Measurements from ENCODE around the gene ERAP2. TPM values are rescaled to one million over a fixed set of nuclear protein-coding genes. Genes with fewer than 3 reads are reported as not detected.
A peak's percentile ranks its signal among the peaks of the same experiment; 100 is the strongest.

The ERAP2 gene
- total RNA-seq, 2 experiments from 2014 or later, result 56.6 to 61.4 TPM

DNA sequence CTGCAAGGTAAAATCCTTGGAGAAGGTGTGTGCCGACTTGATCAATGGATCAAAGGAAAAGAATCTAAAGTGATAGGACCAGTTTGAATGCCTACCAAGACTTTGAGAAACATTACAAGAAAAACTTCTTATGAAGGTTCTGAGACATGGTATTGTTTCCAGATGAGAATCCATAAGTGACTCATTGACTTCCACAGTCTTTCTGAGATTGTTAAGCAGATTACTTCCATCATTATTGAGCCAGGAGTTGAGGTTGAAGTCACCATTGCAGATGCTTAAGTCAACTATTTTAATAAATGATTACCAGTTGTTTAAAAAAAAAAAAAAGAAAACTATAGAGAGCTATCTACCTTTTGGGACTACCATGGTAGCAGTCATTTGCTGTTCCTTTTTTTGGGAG, 66.6 kb downstream of the ERAP2 start:
- DNase-seq (no peak), ATAC-seq (ENCODE audit: poor library complexity) (no peak)
- H3K27me3 Mint-ChIP-seq, result no peaks in the 10 kb centered on the region
- Histone ChIP-seq H3K27me3 (ENCODE audit: control insufficient read depth in 1 of 2, insufficient read depth in 2 of 2, low read length in 2 of 2) (no peaks in the 10 kb centered on the region), H3K9me3 (ENCODE audit: control insufficient read depth in 1 of 2, insufficient read depth in 1 of 2, low read length in 2 of 2) (no peaks in the 10 kb centered on the region), H3K4me3 (ENCODE audit: low read length) (no peak overlapping the region), H3K27ac (ENCODE audit: low read depth in 1 of 2, low read length in 2 of 2) (no peak overlapping the region), H3K36me3 (ENCODE audit: insufficient read depth, low read length) (peaks cover 7% of the 10 kb centered on the region), H3K4me1 (ENCODE audit: insufficient read depth, low read length) (peaks cover 47% of the 10 kb centered on the region)
- POLR2A ChIA-PET, result no interaction called here
- H3K9me3 Mint-ChIP-seq, result no peaks in the 10 kb centered on the region
- no peak overlapping the region for H3K4me3 Mint-ChIP-seq
- H3K36me3 Mint-ChIP-seq (ENCODE audit: low read depth), result peaks cover 33% of the 10 kb centered on the region
- CTCF ChIA-PET, result no interaction called here
- intact Hi-C loops (cut with DNase I, micrococcal nuclease), result loop anchor here in 1 of 2 experiments (5.0 kb wide), 1 partner anchor 39 kb away; no protein-coding TSS in a partner anchor
- no peak overlapping the region for H3K27ac Mint-ChIP-seq
- TF ChIP-seq, protein P1, sequence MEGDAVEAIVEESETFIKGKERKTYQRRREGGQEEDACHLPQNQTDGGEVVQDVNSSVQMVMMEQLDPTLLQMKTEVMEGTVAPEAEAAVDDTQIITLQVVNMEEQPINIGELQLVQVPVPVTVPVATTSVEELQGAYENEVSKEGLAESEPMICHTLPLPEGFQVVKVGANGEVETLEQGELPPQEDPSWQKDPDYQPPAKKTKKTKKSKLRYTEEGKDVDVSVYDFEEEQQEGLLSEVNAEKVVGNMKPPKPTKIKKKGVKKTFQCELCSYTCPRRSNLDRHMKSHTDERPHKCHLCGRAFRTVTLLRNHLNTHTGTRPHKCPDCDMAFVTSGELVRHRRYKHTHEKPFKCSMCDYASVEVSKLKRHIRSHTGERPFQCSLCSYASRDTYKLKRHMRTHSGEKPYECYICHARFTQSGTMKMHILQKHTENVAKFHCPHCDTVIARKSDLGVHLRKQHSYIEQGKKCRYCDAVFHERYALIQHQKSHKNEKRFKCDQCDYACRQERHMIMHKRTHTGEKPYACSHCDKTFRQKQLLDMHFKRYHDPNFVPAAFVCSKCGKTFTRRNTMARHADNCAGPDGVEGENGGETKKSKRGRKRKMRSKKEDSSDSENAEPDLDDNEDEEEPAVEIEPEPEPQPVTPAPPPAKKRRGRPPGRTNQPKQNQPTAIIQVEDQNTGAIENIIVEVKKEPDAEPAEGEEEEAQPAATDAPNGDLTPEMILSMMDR (IDR thresholded peaks at IDR 0.05), result no peak
- H3K4me1 Mint-ChIP-seq (ENCODE audit: low read depth), result peaks cover 85% of the 10 kb centered on the region

DNA sequence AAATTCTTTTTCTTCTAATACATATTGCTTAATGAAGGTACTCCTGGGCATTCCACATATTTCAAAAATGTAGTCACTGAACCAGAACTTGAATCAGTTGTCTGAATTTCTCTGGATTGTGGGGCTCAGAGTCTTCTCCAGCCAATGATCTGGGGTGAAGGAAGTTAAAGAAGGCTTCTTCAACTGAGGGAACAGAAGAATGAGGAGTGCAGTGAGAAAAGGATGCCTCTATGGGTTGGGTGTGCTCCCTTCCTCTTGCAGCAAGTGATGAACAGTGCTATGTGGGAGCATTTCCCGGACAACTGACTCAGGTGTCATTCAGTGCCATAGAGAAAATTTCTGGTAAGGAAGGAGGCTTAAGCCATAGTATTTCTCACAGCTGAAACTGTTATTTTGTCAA, 67.5 kb downstream of the ERAP2 start:
- peak overlapping the region; percentile 72 for H3K27ac Mint-ChIP-seq
- no peaks in the 10 kb centered on the region for H3K27me3 Mint-ChIP-seq

DNA sequence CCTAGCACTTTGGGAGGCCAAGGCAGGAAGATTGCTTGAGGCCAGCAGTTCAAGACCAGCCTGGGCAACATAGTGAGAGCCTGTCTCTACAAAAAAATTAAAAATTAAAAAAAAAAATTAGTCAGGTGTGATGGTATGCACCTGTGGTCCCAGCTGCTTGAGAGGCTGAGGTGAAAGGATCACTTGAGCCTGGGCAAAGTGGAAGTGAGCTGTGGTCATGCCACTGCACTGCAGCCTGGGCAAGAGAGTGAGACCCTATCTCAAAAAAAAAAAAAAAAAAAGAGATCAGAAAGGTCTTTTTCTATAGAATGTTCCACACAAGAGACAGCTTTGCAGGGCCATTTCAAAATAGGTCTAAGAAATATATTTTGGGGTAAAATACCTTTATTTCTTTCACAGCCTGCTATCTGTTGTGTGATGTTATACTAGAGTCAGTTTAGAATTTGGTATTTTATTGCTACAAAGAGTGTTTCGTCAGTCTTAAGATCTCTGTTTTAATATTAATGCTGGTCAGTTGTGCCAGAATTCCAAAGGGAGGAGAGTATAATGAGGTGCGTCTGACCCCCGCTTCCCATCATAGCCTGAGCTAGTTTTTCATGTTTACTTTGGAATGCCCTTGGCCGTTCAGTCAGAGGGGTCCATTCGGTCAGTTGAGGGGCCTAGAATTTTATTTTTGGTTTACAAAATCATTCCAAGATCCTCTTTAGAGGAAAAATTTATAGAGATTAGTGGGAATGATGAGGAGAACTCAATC, 69.0 kb downstream of the ERAP2 start:
- Mint-ChIP-seq H3K27me3 (no peaks in the 10 kb centered on the region), H3K9me3 (no peaks in the 10 kb centered on the region), H3K4me3 (no peak overlapping the region), H3K27ac (peak overlapping the region; percentile 80), H3K36me3 (ENCODE audit: low read depth) (peaks cover 41% of the 10 kb centered on the region), H3K4me1 (ENCODE audit: low read depth) (peaks cover 79% of the 10 kb centered on the region)
- TF ChIP-seq, protein P1 (IDR thresholded peaks at IDR 0.05), result no peak
- DNase-seq (no peak), ATAC-seq (ENCODE audit: poor library complexity) (no peak)
- Histone ChIP-seq H3K36me3 (ENCODE audit: insufficient read depth, low read length) (peaks cover 7% of the 10 kb centered on the region), H3K27ac (ENCODE audit: low read depth in 1 of 2, low read length in 2 of 2) (no peak overlapping the region), H3K4me3 (ENCODE audit: low read length) (no peak overlapping the region), H3K4me1 (ENCODE audit: insufficient read depth, low read length) (peaks cover 47% of the 10 kb centered on the region), H3K27me3 (ENCODE audit: control insufficient read depth in 1 of 2, insufficient read depth in 2 of 2, low read length in 2 of 2) (no peaks in the 10 kb centered on the region), H3K9me3 (ENCODE audit: control insufficient read depth in 1 of 2, insufficient read depth in 1 of 2, low read length in 2 of 2) (no peaks in the 10 kb centered on the region)
- intact Hi-C loops (cut with DNase I, micrococcal nuclease), result loop anchor here in 1 of 2 experiments (2.0 kb wide), 1 partner anchor 13 kb away; no protein-coding TSS in a partner anchor
- CTCF ChIA-PET, result interaction anchor here (1.2 to 1.4 kb wide), 2 partner anchors 8 to 52 kb away, joined by 4 to 5 read pairs; no protein-coding TSS in a partner anchor
- POLR2A ChIA-PET, result interaction anchor here (0.9 to 1.7 kb wide), 6 partner anchors 9 to 24 kb away, joined by 3 to 8 read pairs (median 3); partner anchors contain the start of gene LNPEP

More for the DNA sequence above, 67.5 kb downstream of the ERAP2 start:
- intact Hi-C loops (cut with DNase I, micrococcal nuclease), result loop anchor here in 1 of 2 experiments (2.0 to 5.0 kb wide), 2 partner anchors 15 to 39 kb away; no protein-coding TSS in a partner anchor
- Histone ChIP-seq H3K4me1 (ENCODE audit: insufficient read depth, low read length) (peaks cover 47% of the 10 kb centered on the region), H3K4me3 (ENCODE audit: low read length) (no peak overlapping the region), H3K9me3 (ENCODE audit: control insufficient read depth in 1 of 2, insufficient read depth in 1 of 2, low read length in 2 of 2) (no peaks in the 10 kb centered on the region), H3K27ac (ENCODE audit: low read depth in 1 of 2, low read length in 2 of 2) (no peak overlapping the region), H3K27me3 (ENCODE audit: control insufficient read depth in 1 of 2, insufficient read depth in 2 of 2, low read length in 2 of 2) (no peaks in the 10 kb centered on the region), H3K36me3 (ENCODE audit: insufficient read depth, low read length) (peaks cover 7% of the 10 kb centered on the region)
- H3K9me3 Mint-ChIP-seq, result no peaks in the 10 kb centered on the region
- ATAC-seq (ENCODE audit: poor library complexity) (no peak), DNase-seq (no peak)
- ChIA-PET POLR2A (interaction anchor here (0.6 to 1.7 kb wide), 3 partner anchors 8 to 17 kb away, joined by 4 to 8 read pairs (median 4); partner anchors contain the start of gene LNPEP), CTCF (interaction anchor here (0.7 to 1.2 kb wide), 2 partner anchors 35 to 53 kb away, joined by 3 to 4 read pairs; no protein-coding TSS in a partner anchor)
- no peak overlapping the region for H3K4me3 Mint-ChIP-seq
- TF ChIP-seq, protein P1 (IDR thresholded peaks at IDR 0.05), result no peak
- peaks cover 76% of the 10 kb centered on the region for H3K4me1 Mint-ChIP-seq (ENCODE audit: low read depth)
- peaks cover 33% of the 10 kb centered on the region for H3K36me3 Mint-ChIP-seq (ENCODE audit: low read depth)
